Measurements from ENCODE around the gene CIAO2B.

- TF ChIP-seq REST (IDR thresholded peaks at IDR 0.05) (no peak), CTCF (IDR thresholded peaks at IDR 0.05; ENCODE audit: low read depth, low read length, missing input control) (no peak), YY1 (IDR thresholded peaks at IDR 0.05) (no peak), TAF1 (conservative IDR thresholded peaks at IDR 0.05) (no peak), SP1 (IDR thresholded peaks at IDR 0.05) (no peak), MAX (IDR thresholded peaks at IDR 0.05) (no peak), RAD21 (IDR thresholded peaks at IDR 0.05) (no peak), JUND (IDR thresholded peaks at IDR 0.05) (no peak), GABPA (IDR thresholded peaks at IDR 0.05 in 1 of 2, conservative IDR thresholded peaks at IDR 0.05 in 1 of 2) (no peak), ATF3 (IDR thresholded peaks at IDR 0.05) (no peak)
Observed at GRCh38 chr16:66882702-66883101, 51.5 kb downstream of the CIAO2B start.

Measured in liver (tissue), 3 donors.